ENCODE results near the gene RAB5A.

- TF ChIP-seq TAF1 (IDR thresholded peaks at IDR 0.05; ENCODE audit: borderline replicate concordance, insufficient read depth, low read length) (no peak), REST (IDR thresholded peaks at IDR 0.05; ENCODE audit: insufficient read depth in 1 of 2, low read depth in 2 of 2, low read length in 2 of 2) (no peak)
These were observed 61.1 kb downstream of the RAB5A start for GRCh38 chr3:20007960-20008359.

Data from PFSK-1 (cell line).